Esophagus (tissue), 2 donors: ENCODE data around the gene SYNPO2. TPM values are rescaled to one million over a fixed set of nuclear protein-coding genes. Genes with fewer than 3 reads are reported as not detected.
A peak's percentile ranks its signal among the peaks of the same experiment; 100 is the strongest.

ENCODE experiments used
- H3K27ac ChIP-seq, 2 donors: one replicate each; pipeline ENCODE4 v1.5.1; 2013; ENCODE audit warnings: low read depth in 2 of 2, mild to moderate bottlenecking in 2 of 2, inconsistent platforms in 1 of 2, low read length in 1 of 2, moderate library complexity in 1 of 2
- H3K27me3 ChIP-seq, 2 donors: one replicate each; pipeline ENCODE4 v1.6.1; 2013; ENCODE audit warnings: low read length in 2 of 2, control low read depth in 1 of 2, mild to moderate bottlenecking in 1 of 2; ENCODE audit not compliant: insufficient read depth in 2 of 2, control insufficient read depth in 1 of 2
- H3K36me3 ChIP-seq, 2 donors: one replicate each; pipeline ENCODE4 v1.6.1; 2013; ENCODE audit warnings: low read length in 1 of 2; ENCODE audit not compliant: control insufficient read depth in 2 of 2, insufficient read depth in 2 of 2
- H3K4me1 ChIP-seq, 2 donors: one replicate each; pipeline ENCODE4 v1.6.1; 2013; ENCODE audit warnings: low read length in 1 of 2; ENCODE audit not compliant: control insufficient read depth in 2 of 2, insufficient read depth in 2 of 2
- H3K4me3 ChIP-seq, 2 donors: one replicate each; pipeline ENCODE4 v1.5.1; 2013; ENCODE audit warnings: low read length in 2 of 2, mild to moderate bottlenecking in 2 of 2, low read depth in 1 of 2, moderate library complexity in 1 of 2
- H3K9me3 ChIP-seq, 2 donors: one replicate each; pipeline ENCODE4 v1.6.1; 2013; ENCODE audit warnings: mild to moderate bottlenecking in 2 of 2, low read depth in 1 of 2, low read length in 1 of 2, moderate library complexity in 1 of 2; ENCODE audit not compliant: control insufficient read depth in 2 of 2, insufficient read depth in 1 of 2
- WGBS, 2 donors: extraction: QIAGEN DNeasy Blood & Tissue Kit; methylation state at CpG; one replicate each; pipeline ENCODE4 v1.1.7; 2013; 5-methylcytosine and 5-hydroxymethylcytosine counted together
- polyA plus RNA-seq, 2 donors: library from polyadenylated mRNA; stranded (reverse); fragments of 200-250 nt; gene quantifications; one replicate each; pipeline ENCODE4 v1.2.3, GENCODE V29; 2013
- donor health status: healthy with polysubstance abuse.
- donor health status: Bipolar disorder and iron deficiency.

The SYNPO2 gene
- polyA plus RNA-seq, 2 donors: 22.0 to 46.9 TPM

DNA sequence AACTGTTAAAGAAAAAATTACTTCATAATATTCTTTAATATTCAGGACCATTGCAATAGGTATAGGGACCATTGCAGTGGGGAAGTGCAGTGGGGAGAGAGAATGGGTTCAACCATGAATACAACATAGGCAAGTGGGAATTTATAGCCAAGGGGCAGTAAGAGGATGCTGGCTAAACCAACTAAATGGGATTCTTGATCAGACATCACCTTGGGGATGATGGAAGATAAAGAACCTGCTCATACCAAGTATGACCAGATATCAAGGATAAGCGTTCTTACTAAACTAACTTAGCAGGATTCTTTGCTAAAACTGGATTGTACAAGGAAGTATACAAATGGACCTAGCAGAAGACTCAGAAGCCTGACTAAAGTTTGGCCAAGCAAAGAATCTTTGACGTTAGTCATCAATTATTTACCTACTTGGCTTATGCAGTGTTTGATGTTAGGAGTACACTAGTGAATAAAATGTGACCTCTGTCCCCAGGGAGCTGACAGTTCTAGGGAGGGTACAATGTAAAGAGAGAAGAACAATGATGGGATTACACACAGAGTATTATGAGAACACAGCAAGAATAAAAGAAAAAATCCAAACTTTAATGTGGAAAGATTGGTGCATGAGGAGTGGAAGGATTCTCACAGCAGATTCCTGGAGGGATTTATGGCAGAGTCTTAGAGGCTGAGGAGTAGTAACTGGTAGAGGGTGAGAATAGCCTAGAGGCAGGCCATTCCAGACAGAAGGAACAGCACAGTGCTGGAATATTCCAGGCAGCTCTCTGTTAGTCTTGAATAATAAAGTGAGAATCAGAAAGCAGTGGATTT, 192.3 kb downstream of the SYNPO2 start:
- H3K4me3 ChIP-seq: no peak overlapping the region
- no peaks in the 10 kb centered on the region for H3K27me3 ChIP-seq
- no peaks in the 10 kb centered on the region for H3K36me3 ChIP-seq
- H3K9me3 ChIP-seq: no peaks in the 10 kb centered on the region
- 48 to 49% methylated on average over 2 of the region's 2 CpGs for WGBS, 2 donors
- peak overlapping the region; percentile 53 to 76 for H3K27ac ChIP-seq
- H3K4me1 ChIP-seq: no peaks in the 10 kb centered on the region

- Histone ChIP-seq H3K36me3 (no peaks in the 10 kb centered on the region), H3K27ac (peak overlapping the region in 1 of 2 donors; percentile 53)
- WGBS, 2 donors: 42 to 61% methylated on average over 1 of the region's 1 CpG
These were observed 192.8 kb downstream of the SYNPO2 start for GRCh38 chr4:119081542-119081859.

DNA sequence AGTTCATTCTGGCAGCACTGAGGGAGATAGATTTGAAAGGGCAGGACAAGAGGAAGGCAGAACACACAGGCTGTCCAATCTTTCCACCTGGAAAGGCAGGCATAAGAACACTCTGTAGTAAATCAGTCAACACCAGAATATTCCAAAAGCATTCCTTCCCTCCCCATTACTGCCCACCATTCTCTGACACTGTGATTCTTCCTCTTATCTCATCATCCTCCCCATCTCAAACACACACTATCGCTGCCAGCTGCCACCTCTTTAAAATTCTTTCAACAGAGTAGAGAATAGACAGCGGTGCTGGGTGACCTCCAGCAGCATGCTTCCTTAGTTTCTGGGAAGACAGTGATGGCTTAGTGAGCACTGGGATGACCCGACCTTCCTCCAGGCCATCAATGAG, 193.3 kb downstream of the SYNPO2 start:
- 46 to 48% methylated on average over 3 of the region's 3 CpGs for WGBS, 2 donors
- Histone ChIP-seq H3K9me3 (no peaks in the 10 kb centered on the region), H3K36me3 (no peaks in the 10 kb centered on the region), H3K4me3 (no peak overlapping the region), H3K27me3 (no peaks in the 10 kb centered on the region), H3K27ac (peak overlapping the region in 1 of 2 donors; percentile 29), H3K4me1 (no peaks in the 10 kb centered on the region)

More at GRCh38 chr4:119081542-119081859, 192.8 kb downstream of the SYNPO2 start:
- no peaks in the 10 kb centered on the region for H3K4me1 ChIP-seq
- H3K4me3 ChIP-seq: no peak overlapping the region
- no peaks in the 10 kb centered on the region for H3K27me3 ChIP-seq
- H3K9me3 ChIP-seq: no peaks in the 10 kb centered on the region

- Histone ChIP-seq H3K27ac (no peak overlapping the region), H3K4me1 (no peaks in the 10 kb centered on the region), H3K9me3 (no peaks in the 10 kb centered on the region), H3K4me3 (no peak overlapping the region), H3K27me3 (no peaks in the 10 kb centered on the region), H3K36me3 (no peaks in the 10 kb centered on the region)
- WGBS, 2 donors: 77 to 78% methylated on average over 2 of the region's 2 CpGs
These were observed 194.0 kb downstream of the SYNPO2 start for GRCh38 chr4:119082661-119083060.

GRCh38 chr4:119084513-119084912, 195.9 kb downstream of the SYNPO2 start:
- no peaks in the 10 kb centered on the region for H3K9me3 ChIP-seq
- H3K27ac ChIP-seq: no peak overlapping the region
- WGBS, 2 donors: 66 to 75% methylated on average over 5 of the region's 5 CpGs
- no peaks in the 10 kb centered on the region for H3K4me1 ChIP-seq
- H3K27me3 ChIP-seq: no peaks in the 10 kb centered on the region
- no peaks in the 10 kb centered on the region for H3K36me3 ChIP-seq
- no peak overlapping the region for H3K4me3 ChIP-seq

DNA sequence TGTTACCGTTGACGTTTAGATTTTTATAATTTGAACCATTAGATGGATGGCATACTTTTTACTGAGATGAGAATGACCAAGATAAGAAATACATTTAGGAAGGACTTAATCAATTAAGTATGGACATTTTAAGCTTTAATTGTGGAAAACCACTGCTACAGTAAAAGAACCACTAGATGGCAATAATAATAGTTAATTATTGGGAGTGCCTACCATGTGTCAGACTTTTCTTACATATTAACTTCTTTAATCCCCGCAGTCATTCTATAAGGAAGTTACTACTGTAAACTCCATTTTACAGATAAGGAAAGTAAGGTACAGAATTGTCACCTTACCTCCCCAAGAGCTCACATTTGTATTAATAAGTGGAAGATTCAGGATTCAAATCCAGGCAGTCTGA, 198.5 kb downstream of the SYNPO2 start:
- H3K36me3 ChIP-seq: no peaks in the 10 kb centered on the region
- H3K27me3 ChIP-seq: no peaks in the 10 kb centered on the region
- no peaks in the 10 kb centered on the region for H3K9me3 ChIP-seq
- WGBS, 2 donors: 80 to 86% methylated on average over 3 of the region's 3 CpGs
- H3K4me3 ChIP-seq: no peak overlapping the region
- no peak overlapping the region for H3K27ac ChIP-seq
- no peaks in the 10 kb centered on the region for H3K4me1 ChIP-seq

- Histone ChIP-seq H3K9me3 (no peaks in the 10 kb centered on the region), H3K4me3 (no peak overlapping the region), H3K36me3 (no peaks in the 10 kb centered on the region), H3K27ac (no peak overlapping the region), H3K27me3 (no peaks in the 10 kb centered on the region), H3K4me1 (no peaks in the 10 kb centered on the region)
- WGBS, 2 donors: 53 to 66% methylated on average over 5 of the region's 5 CpGs
These were observed 199.0 kb downstream of the SYNPO2 start for GRCh38 chr4:119087656-119088055.

DNA sequence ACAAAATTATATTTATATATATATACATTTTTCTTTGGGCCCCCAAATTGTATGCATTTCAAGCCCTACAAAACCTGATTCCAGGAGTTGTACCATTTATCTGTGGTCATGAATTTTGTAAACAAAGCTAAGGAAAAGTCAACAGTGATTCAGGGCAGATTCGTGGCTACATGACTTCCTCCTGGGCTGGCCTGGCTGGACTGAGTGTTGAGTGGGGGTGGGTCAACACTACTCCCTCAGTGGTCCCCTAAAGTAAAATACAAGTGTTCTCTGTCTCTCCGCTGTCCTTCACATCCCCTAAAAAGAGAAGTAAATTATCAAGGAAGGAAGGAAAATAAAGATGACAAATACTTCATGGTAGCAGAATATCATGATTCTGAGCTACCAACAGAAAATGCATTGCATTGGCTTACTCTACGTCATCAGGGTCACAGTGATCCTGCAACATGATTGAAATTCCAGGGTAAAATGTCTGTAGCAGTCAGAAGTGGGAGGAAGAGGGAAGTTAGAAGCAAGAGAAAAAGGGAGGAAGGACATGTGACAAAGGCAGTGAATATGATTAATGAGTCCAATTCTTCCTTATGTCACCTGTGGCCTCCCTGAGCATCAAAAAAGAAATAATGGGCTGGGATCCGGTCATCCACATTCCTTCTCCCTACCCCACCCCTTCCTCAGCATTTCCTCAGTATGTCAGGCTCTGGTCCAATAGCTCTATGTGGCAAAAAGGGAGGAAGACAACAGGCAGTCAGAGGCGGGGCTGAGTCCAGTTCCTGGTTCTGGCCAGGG, 204.6 kb downstream of the SYNPO2 start:
- H3K9me3 ChIP-seq: no peaks in the 10 kb centered on the region
- H3K27ac ChIP-seq: no peak overlapping the region
- H3K4me1 ChIP-seq: no peaks in the 10 kb centered on the region
- WGBS, 2 donors: 64 to 65% methylated on average over 5 of the region's 5 CpGs
- no peaks in the 10 kb centered on the region for H3K27me3 ChIP-seq
- no peaks in the 10 kb centered on the region for H3K36me3 ChIP-seq
- H3K4me3 ChIP-seq: no peak overlapping the region

DNA sequence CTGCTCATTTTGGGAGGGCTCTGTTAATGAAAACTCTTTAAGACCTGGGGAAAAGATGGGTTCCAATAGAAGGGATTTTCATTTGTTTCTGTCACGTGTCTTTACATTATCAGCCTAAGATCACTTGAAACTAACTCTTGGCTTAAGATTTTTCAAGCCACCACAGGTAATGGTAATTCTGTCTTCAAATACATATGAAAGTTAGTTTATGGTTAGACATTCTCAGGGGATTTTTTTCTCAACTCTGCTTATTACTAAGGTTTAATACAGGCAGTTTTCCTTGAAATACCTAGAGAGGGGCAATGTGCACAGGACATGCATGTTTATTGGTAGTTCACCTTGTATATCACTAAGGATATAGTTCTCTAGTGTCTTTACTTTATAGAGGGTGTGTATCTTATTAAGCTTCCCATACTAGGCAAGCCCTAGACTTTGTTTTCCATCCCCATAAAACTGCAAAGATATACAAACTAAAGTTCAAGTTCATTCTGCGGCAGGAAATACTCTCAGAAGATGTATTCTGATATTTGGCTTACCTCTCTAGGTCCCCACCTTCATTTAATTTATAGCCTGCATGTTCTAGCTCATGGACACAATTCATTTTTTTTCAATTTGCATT, 208.7 kb downstream of the SYNPO2 start:
- H3K9me3 ChIP-seq: no peaks in the 10 kb centered on the region
- H3K4me1 ChIP-seq: no peaks in the 10 kb centered on the region
- no peak overlapping the region for H3K27ac ChIP-seq
- H3K27me3 ChIP-seq: no peaks in the 10 kb centered on the region
- WGBS, 2 donors: 87 to 90% methylated on average over 2 of the region's 2 CpGs
- H3K4me3 ChIP-seq: no peak overlapping the region
- no peaks in the 10 kb centered on the region for H3K36me3 ChIP-seq
